ENCODE measurements around the gene ANKRD33.
A peak's percentile ranks its signal among the peaks of the same experiment; 100 is the strongest.
"Not testable (repeated sequence)": the region's sequence is repeated elsewhere in the genome, so short reads cannot be mapped to it uniquely, and the experiment has no call there.

Gene ANKRD33

GRCh38 chr12:51883998-51884675 is 3.8 kb upstream of the ANKRD33 start:
- H3K4me3 ChIP-seq (ENCODE audit: low read depth, low read length): no peak overlapping the region
- TF ChIP-seq, protein P1, sequence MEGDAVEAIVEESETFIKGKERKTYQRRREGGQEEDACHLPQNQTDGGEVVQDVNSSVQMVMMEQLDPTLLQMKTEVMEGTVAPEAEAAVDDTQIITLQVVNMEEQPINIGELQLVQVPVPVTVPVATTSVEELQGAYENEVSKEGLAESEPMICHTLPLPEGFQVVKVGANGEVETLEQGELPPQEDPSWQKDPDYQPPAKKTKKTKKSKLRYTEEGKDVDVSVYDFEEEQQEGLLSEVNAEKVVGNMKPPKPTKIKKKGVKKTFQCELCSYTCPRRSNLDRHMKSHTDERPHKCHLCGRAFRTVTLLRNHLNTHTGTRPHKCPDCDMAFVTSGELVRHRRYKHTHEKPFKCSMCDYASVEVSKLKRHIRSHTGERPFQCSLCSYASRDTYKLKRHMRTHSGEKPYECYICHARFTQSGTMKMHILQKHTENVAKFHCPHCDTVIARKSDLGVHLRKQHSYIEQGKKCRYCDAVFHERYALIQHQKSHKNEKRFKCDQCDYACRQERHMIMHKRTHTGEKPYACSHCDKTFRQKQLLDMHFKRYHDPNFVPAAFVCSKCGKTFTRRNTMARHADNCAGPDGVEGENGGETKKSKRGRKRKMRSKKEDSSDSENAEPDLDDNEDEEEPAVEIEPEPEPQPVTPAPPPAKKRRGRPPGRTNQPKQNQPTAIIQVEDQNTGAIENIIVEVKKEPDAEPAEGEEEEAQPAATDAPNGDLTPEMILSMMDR (IDR thresholded peaks at IDR 0.05; ENCODE audit: low read depth, low read length): no peak

GRCh38 chr12:51884676-51885229 is 3.1 kb upstream of the ANKRD33 start:
- H3K4me3 ChIP-seq (ENCODE audit: low read depth, low read length): no peak overlapping the region
- TF ChIP-seq, protein P1 (IDR thresholded peaks at IDR 0.05; ENCODE audit: low read depth, low read length): no peak

- not testable (repeated sequence) for H3K4me3 ChIP-seq (ENCODE audit: low read depth, low read length)
These were observed 2.4 kb upstream of the ANKRD33 start for GRCh38 chr12:51885294-51886020.

GRCh38 chr12:51886021-51886710 is 1.7 kb upstream of the ANKRD33 start:
- TF ChIP-seq, protein P1 (IDR thresholded peaks at IDR 0.05; ENCODE audit: low read depth, low read length): no peak
- H3K4me3 ChIP-seq (ENCODE audit: low read depth, low read length): no peak overlapping the region

- TF ChIP-seq, protein P1 (IDR thresholded peaks at IDR 0.05; ENCODE audit: low read depth, low read length): no peak
- H3K4me3 ChIP-seq (ENCODE audit: low read depth, low read length): no peak overlapping the region
These were observed 663 bp downstream of the ANKRD33 start for GRCh38 chr12:51888316-51889215.

GRCh38 chr12:51889216-51890132 is 1.6 kb downstream of the ANKRD33 start:
- TF ChIP-seq, protein P1 (IDR thresholded peaks at IDR 0.05; ENCODE audit: low read depth, low read length): peak; percentile 19
- no peak overlapping the region for H3K4me3 ChIP-seq (ENCODE audit: low read depth, low read length)
